Activated naive CD8-positive, alpha-beta T cell treated with anti-CD3 and anti-CD28 coated beads, Interleukin-2, amount 10 ng/mL, durations not matched to agents 7 days and 5 days (primary cell): ENCODE data around the gene KMT2E. TPM values are rescaled to one million over a fixed set of nuclear protein-coding genes. Genes with fewer than 3 reads are reported as not detected.
"Not testable (repeated sequence)": the region's sequence is repeated elsewhere in the genome, so short reads cannot be mapped to it uniquely, and the experiment has no call there.

Experiments
- ATAC-seq: fragments of 150-1000 bp; cut with Tn5 transposase; one replicate; pipeline ENCODE4 v1.10.0; 2021; ENCODE audit warnings: low read depth, moderate library complexity
- POLR2A ChIA-PET: fragments of 350-600 bp; sonication (Branson Sonifier 250); formaldehyde crosslinking; loops from one replicate; lab custom pipeline; 2021; ENCODE audit warnings: antibody characterized with exemption; lab: Charles Lee
- DNase-seq: peaks from one replicate; pipeline ENCODE4 v3.0.0; 2021
- H3K27ac Mint-ChIP-seq: one replicate; pipeline ENCODE4 v1.8.0; 2022; ENCODE audit warnings: mild to moderate bottlenecking, mixed read lengths
- H3K27me3 Mint-ChIP-seq: one replicate; pipeline ENCODE4 v1.8.0; 2022; ENCODE audit warnings: mild to moderate bottlenecking, moderate library complexity, mixed read lengths
- H3K36me3 Mint-ChIP-seq: one replicate; pipeline ENCODE4 v1.8.0; 2021; ENCODE audit warnings: mild to moderate bottlenecking, mixed read lengths
- H3K4me1 Mint-ChIP-seq: one replicate; pipeline ENCODE4 v1.8.0; 2021; ENCODE audit warnings: mixed read lengths
- H3K4me3 Mint-ChIP-seq: one replicate; pipeline ENCODE4 v1.8.0; 2022; ENCODE audit warnings: mild to moderate bottlenecking, moderate library complexity, mixed read lengths
- H3K9me3 Mint-ChIP-seq: one replicate; pipeline ENCODE4 v1.8.0; 2021; ENCODE audit warnings: mixed read lengths
- total RNA-seq, 2 experiments: library from RNA; stranded (reverse); gene quantifications; one replicate each; pipeline ENCODE4 v1.2.3, GENCODE V29; 2021

Gene KMT2E
- total RNA-seq, result 100 to 1,000 TPM; 141 to 145 TPM

- peaks cover 42% of the 10 kb centered on the region for H3K36me3 Mint-ChIP-seq
- DNase-seq, result peak; percentile 93
Observed at GRCh38 chr7:105013816-105014692, at the start of gene KMT2E. TSS of gene KMT2E (plus strand) at chr7:105014205. CDS start at chr7:105040953, 26,748 bp downstream.

DNA sequence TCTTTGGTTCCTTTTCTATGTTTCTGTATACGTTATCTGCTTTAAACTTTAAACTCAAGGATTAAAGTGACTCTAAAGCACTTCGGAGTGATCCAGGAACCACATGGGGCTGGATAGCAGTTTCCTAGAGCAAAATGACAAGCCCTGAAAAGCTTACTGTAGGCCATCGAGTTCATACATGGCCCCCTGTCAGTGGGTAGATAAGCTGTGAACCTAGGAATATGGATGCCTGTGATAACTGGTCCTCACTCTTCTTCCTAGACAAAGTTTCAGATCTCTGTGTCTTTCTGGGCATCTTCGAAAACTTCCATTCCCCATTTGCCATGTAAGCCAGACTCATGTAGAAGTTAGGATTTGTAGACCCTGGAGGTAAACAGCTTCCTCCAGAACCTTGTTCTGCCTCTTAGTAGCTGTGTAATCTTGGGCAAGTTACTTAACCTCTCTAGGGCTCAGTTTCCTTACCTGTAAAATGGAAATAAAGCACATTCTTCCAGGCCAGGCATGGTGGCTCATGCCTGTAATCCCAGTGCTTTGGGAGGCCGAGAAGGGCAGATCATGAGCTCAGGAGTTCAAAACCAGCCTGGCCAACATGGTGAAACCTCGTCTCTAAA lies 49.3 kb upstream of the KMT2E start:
- H3K9me3 Mint-ChIP-seq, result peaks cover 9% of the 10 kb centered on the region
- no peak overlapping the region for H3K4me3 Mint-ChIP-seq
- DNase-seq, result no peak
- peaks cover 5% of the 10 kb centered on the region for H3K4me1 Mint-ChIP-seq
- no peak overlapping the region for H3K27ac Mint-ChIP-seq
- no peaks in the 10 kb centered on the region for H3K27me3 Mint-ChIP-seq
- POLR2A ChIA-PET, result interaction anchor here (0.6 kb wide), 1 partner anchor 42 kb away, joined by 4 read pairs; no protein-coding TSS in a partner anchor
- no peak for ATAC-seq
- H3K36me3 Mint-ChIP-seq, result peaks cover 28% of the 10 kb centered on the region

More at GRCh38 chr7:105013816-105014692, at the start of gene KMT2E:
- H3K4me1 Mint-ChIP-seq, result peaks cover 26% of the 10 kb centered on the region
- ATAC-seq, result peak; percentile 26
- POLR2A ChIA-PET, result interaction anchor here (0.8 to 10.6 kb wide), 20 partner anchors 9 to 1671 kb away, joined by 3 to 213 read pairs (median 5); partner anchors contain the start of gene RINT1
- H3K27ac Mint-ChIP-seq, result peak within 1 kb of the TSS; percentile 100
- H3K27me3 Mint-ChIP-seq, result no peaks in the 10 kb centered on the region
- H3K9me3 Mint-ChIP-seq, result no peaks in the 10 kb centered on the region
- H3K4me3 Mint-ChIP-seq, result peak within 1 kb of the TSS; percentile 94

DNA sequence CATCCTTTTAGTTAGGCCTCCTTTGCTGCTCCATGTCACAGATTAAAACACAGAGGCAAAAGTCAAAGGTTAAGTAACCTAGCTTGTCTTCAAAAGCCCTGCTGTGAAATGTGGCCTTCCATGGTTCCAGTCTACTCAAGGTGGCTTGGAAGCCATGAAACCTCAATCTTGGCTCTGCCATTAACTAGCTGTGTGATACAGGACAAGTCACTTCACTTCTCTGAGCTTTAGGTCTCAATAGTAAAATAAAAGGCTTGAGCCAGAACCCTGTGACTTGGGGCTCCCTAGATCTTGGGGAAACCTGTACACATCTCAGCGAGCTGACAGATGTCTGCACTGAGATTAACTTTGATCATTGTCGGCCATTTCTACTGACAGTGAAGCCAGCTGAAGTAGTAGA lies 48.0 kb upstream of the KMT2E start:
- peaks cover 28% of the 10 kb centered on the region for H3K36me3 Mint-ChIP-seq
- H3K4me1 Mint-ChIP-seq, result peaks cover 2% of the 10 kb centered on the region
- no peak for ATAC-seq
- no peaks in the 10 kb centered on the region for H3K27me3 Mint-ChIP-seq
- POLR2A ChIA-PET, result no interaction called here
- H3K9me3 Mint-ChIP-seq, result peaks cover 9% of the 10 kb centered on the region
- no peak for DNase-seq
- no peak overlapping the region for H3K27ac Mint-ChIP-seq
- no peak overlapping the region for H3K4me3 Mint-ChIP-seq

- DNase-seq, result no peak
- no peaks in the 10 kb centered on the region for H3K27me3 Mint-ChIP-seq
- peaks cover 2% of the 10 kb centered on the region for H3K4me1 Mint-ChIP-seq
- peaks cover 9% of the 10 kb centered on the region for H3K9me3 Mint-ChIP-seq
- POLR2A ChIA-PET, result interaction anchor here (1.5 kb wide), 1 partner anchor 27 kb away, joined by 4 read pairs; no protein-coding TSS in a partner anchor
- H3K36me3 Mint-ChIP-seq, result peaks cover 27% of the 10 kb centered on the region
- no peak for ATAC-seq
- no peak overlapping the region for H3K27ac Mint-ChIP-seq
- no peak overlapping the region for H3K4me3 Mint-ChIP-seq
Observed at GRCh38 chr7:104967088-104967487, 46.9 kb upstream of the KMT2E start.

GRCh38 chr7:104967595-104967994 lies 46.4 kb upstream of the KMT2E start:
- H3K4me3 Mint-ChIP-seq, result no peak overlapping the region
- peaks cover 23% of the 10 kb centered on the region for H3K36me3 Mint-ChIP-seq
- peaks cover 2% of the 10 kb centered on the region for H3K4me1 Mint-ChIP-seq
- H3K27ac Mint-ChIP-seq, result no peak overlapping the region
- ATAC-seq, result no peak
- H3K27me3 Mint-ChIP-seq, result no peaks in the 10 kb centered on the region
- DNase-seq, result no peak
- POLR2A ChIA-PET, result interaction anchor here (1.5 kb wide), 1 partner anchor 27 kb away, joined by 4 read pairs; no protein-coding TSS in a partner anchor
- peaks cover 9% of the 10 kb centered on the region for H3K9me3 Mint-ChIP-seq

DNA sequence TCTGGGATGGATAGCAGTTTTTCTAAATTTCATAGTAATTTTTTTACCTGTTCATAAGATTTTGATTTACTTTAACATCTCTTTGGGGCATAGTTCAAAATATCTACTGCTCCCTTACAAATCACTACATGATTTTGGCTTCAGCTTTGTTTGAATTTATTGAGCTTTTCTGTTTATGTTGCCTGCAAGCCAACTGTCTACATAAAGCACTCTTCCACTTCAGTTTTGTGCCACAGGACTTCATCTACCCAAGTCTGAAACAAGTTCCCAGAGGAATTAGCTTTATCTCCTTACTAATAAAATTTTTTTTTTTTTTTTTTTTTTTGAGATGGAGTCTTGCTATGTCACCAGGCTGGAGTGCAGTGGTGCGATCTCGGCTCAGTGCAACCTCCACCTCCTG lies 45.4 kb upstream of the KMT2E start:
- ATAC-seq (no peak), DNase-seq (no peak)
- no peaks in the 10 kb centered on the region for H3K4me1 Mint-ChIP-seq
- H3K27ac Mint-ChIP-seq, result no peak overlapping the region
- H3K36me3 Mint-ChIP-seq, result peaks cover 15% of the 10 kb centered on the region
- peaks cover 5% of the 10 kb centered on the region for H3K9me3 Mint-ChIP-seq
- POLR2A ChIA-PET, result interaction anchor here (0.7 kb wide), 1 partner anchor 547 kb away, joined by 3 read pairs; no protein-coding TSS in a partner anchor
- no peak overlapping the region for H3K4me3 Mint-ChIP-seq
- H3K27me3 Mint-ChIP-seq, result no peaks in the 10 kb centered on the region

DNA sequence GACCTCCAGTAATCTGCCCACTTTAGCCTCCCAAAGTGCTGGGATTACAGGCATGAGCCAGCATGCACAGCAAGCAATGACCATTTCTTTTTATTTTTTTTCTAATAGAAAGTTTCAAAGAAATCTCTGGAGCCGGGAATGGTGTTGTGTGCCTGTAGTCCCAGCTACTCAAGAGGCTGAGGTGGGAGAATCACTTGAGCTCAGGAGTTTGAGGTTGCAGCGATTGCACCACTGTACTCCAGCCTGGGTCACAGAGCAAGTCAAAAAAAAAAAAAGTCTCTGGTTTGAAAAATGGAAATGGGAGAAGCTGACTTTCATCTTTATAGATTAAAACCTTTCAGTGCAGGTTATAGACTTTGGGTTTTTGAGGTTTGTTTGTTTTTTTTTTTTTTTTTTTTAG lies 44.8 kb upstream of the KMT2E start:
- no peak overlapping the region for H3K27ac Mint-ChIP-seq
- no peaks in the 10 kb centered on the region for H3K27me3 Mint-ChIP-seq
- DNase-seq (no peak), ATAC-seq (no peak)
- peaks cover 10% of the 10 kb centered on the region for H3K36me3 Mint-ChIP-seq
- H3K4me1 Mint-ChIP-seq, result no peaks in the 10 kb centered on the region
- H3K9me3 Mint-ChIP-seq, result peaks cover under 1% of the 10 kb centered on the region
- no peak overlapping the region for H3K4me3 Mint-ChIP-seq
- POLR2A ChIA-PET, result interaction anchor here (0.7 kb wide), 1 partner anchor 547 kb away, joined by 3 read pairs; no protein-coding TSS in a partner anchor

DNA sequence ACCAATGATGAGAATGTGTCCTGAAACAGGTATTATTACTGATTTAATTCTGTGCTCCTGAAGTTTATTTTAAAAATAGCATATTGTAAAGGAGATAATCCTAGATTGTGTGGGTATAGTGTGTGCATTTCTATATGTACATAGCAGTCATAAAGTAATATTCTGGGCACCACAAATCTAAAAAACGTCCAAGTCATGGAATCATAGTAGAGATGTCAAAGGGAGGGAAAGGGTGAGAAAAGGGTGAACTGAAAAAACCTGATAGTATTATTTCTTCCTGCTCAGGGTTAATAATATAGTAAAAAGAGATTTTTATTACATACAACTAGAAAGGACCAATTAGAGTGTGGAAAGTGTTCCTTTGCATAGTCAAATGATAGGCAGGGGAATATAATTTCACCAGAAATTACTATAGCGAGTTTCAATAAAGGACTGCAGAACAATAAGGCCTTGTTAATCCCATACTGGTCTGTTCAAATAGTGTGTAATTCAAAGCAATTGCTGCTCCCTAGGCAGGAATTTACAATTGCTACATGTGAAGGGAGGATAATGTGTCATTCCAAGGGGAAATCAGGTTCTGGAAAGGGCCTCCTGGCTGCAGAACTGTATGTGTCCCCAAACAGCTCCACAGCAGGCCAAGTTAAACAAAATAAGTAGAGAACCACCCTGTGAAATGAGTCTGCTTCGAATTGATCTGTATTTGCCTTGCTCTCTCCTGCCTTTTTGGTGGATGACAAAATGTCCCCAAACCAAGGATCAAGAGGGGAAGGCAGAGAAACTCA lies 42.5 kb upstream of the KMT2E start:
- H3K4me1 Mint-ChIP-seq, result no peaks in the 10 kb centered on the region
- ATAC-seq (no peak), DNase-seq (no peak)
- no peak overlapping the region for H3K4me3 Mint-ChIP-seq
- H3K9me3 Mint-ChIP-seq, result no peaks in the 10 kb centered on the region
- H3K36me3 Mint-ChIP-seq, result peaks cover 5% of the 10 kb centered on the region
- POLR2A ChIA-PET, result interaction anchor here (0.7 to 1.7 kb wide), 2 partner anchors 11 to 29 kb away, joined by 4 read pairs; no protein-coding TSS in a partner anchor
- H3K27ac Mint-ChIP-seq, result no peak overlapping the region
- no peaks in the 10 kb centered on the region for H3K27me3 Mint-ChIP-seq

DNA sequence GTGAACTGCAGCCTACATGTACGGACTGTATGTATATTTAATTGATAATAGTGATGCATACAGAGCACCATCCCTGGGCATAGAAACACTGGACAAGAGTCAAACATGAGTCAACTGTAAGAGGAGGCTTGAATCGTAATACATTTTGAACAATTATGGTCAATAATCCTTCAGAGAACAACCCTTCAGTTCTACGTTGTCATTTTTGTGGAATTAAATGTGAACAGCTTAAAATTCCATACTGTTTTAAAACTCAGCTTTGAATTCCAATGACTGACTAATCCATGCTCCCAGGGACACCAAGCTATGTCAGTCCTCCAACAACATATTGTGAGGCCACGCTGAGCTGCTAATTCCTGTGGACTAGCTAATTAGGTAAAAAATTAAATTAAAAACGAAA lies 41.5 kb upstream of the KMT2E start:
- no peaks in the 10 kb centered on the region for H3K27me3 Mint-ChIP-seq
- H3K36me3 Mint-ChIP-seq, result peaks cover 1% of the 10 kb centered on the region
- no peak overlapping the region for H3K4me3 Mint-ChIP-seq
- no peak for DNase-seq
- POLR2A ChIA-PET, result interaction anchor here (1.7 kb wide), 1 partner anchor 30 kb away, joined by 4 read pairs; no protein-coding TSS in a partner anchor
- no peak for ATAC-seq
- no peak overlapping the region for H3K27ac Mint-ChIP-seq
- no peaks in the 10 kb centered on the region for H3K4me1 Mint-ChIP-seq
- no peaks in the 10 kb centered on the region for H3K9me3 Mint-ChIP-seq

DNA sequence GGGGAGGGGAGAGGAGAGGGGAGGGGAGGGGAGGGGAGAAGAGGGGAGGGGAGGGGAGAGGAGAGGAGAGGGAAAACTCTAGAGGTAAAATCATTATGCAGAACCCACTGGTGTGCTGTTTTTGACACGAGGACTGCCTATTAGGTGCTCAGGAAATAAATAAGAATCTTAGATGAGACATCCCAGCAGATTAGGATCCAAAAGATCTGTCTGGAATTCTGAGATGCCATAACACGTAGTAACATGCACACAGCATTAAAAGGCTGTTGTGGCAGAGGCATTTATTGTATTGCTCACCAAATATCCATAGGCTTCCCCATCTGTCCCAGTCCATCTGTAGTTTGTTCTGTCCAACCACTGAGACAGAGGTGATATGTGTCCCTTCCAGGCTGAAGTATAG lies 40.8 kb upstream of the KMT2E start:
- Mint-ChIP-seq H3K4me1 (no peaks in the 10 kb centered on the region), H3K27ac (no peak overlapping the region), H3K4me3 (no peak overlapping the region), H3K27me3 (no peaks in the 10 kb centered on the region), H3K9me3 (no peaks in the 10 kb centered on the region), H3K36me3 (peaks cover 1% of the 10 kb centered on the region)
- ATAC-seq (no peak), DNase-seq (no peak)
- POLR2A ChIA-PET, result interaction anchor here (1.4 to 1.7 kb wide), 2 partner anchors 10 to 31 kb away, joined by 4 read pairs; no protein-coding TSS in a partner anchor

DNA sequence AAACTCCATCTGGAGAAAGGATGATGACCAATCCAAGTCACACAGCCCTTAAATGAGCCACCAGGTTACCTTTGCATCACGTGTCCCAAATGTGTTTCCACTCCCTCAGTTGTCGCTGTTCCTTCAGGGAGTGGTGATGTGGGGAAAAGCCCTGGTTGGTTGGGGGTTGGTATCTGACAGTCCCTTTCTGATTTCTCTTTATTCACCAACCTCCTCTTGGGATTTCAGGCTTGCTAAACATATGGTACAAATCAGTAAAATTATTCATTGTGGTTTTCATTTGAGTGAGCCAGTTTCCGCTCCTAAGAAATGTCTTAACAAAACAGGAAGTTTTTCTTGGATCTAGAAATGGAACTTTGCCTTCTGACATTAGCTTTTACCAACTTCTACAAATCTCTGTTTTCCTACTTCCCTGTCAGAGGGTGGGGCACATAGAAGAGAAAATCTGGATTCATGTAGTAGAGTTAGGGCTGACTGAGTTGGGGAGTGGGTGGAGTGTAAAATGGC lies 40.0 kb upstream of the KMT2E start:
- no peaks in the 10 kb centered on the region for H3K27me3 Mint-ChIP-seq
- POLR2A ChIA-PET, result interaction anchor here (1.4 kb wide), 1 partner anchor 10 kb away, joined by 4 read pairs; no protein-coding TSS in a partner anchor
- no peak overlapping the region for H3K4me3 Mint-ChIP-seq
- no peak overlapping the region for H3K27ac Mint-ChIP-seq
- DNase-seq (no peak), ATAC-seq (no peak)
- H3K9me3 Mint-ChIP-seq, result no peaks in the 10 kb centered on the region
- peaks cover 1% of the 10 kb centered on the region for H3K36me3 Mint-ChIP-seq
- peaks cover under 1% of the 10 kb centered on the region for H3K4me1 Mint-ChIP-seq

DNA sequence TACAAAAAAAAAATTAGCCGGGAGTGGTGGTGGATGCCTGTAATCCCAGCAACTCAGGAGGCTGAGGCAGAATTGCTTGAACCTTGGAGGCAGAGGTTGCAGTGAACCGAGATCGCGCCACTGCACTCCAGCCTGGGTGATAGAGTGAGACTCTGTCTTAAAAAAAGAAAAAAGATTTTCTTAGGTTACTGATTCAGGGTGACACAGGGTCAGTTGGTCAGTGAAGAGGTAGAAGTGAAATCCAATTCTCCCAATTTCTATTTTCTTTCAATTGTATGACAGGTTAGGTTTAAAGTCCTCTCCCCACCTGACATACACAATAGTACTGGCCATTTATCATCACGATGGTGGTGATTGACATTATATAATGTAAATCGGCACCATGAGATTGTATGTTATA lies 38.5 kb upstream of the KMT2E start:
- not testable (repeated sequence) for ATAC-seq, H3K4me3 Mint-ChIP-seq, H3K27me3 Mint-ChIP-seq

More for the DNA sequence above, 38.5 kb upstream of the KMT2E start:
- H3K36me3 Mint-ChIP-seq, H3K4me1 Mint-ChIP-seq, POLR2A ChIA-PET, DNase-seq, H3K27ac Mint-ChIP-seq, H3K9me3 Mint-ChIP-seq: not testable (repeated sequence)
